H1 (cell line): ENCODE results near the gene CABP2. TPM values are rescaled to one million over a fixed set of nuclear protein-coding genes. Genes with fewer than 3 reads are reported as not detected.

Experiments
- CTCF ChIA-PET: fragments of 300-600 bp; sonication (Branson Sonifier 250); formaldehyde crosslinking; loops from one replicate; lab custom pipeline; 2021; ENCODE audit not compliant: partially characterized antibody; lab: Charles Lee
- POLR2A ChIA-PET: fragments of 300-600 bp; sonication (Branson Sonifier 250); formaldehyde crosslinking; loops from one replicate; lab custom pipeline; 2021; ENCODE audit warnings: inconsistent platforms; ENCODE audit not compliant: partially characterized antibody; lab: Charles Lee
- DNase-seq, 2 experiments: peaks; one replicate each; pipeline versions ENCODE4 v3.0.0 to v3.0.0-alpha.2; 2010 to 2022; ENCODE audit warnings: low spot score in 2 of 2, low read depth in 1 of 2, mixed read lengths in 1 of 2
- FAIRE-seq: peaks from 2 replicates; lab custom pipeline; 2011; peaks lifted over from hg19 to GRCh38; lab: Jason Lieb, UNC
- H2AFZ ChIP-seq: 2 replicates; pipeline ENCODE4 v1.8.1; 2012; ENCODE audit warnings: low read length, inconsistent platforms
- H2AK5ac ChIP-seq: 2 replicates; pipeline ENCODE4 v1.6.1; 2013; ENCODE audit warnings: low read depth, low read length
- H2BK120ac ChIP-seq: replicated peaks from 2 replicates; pipeline ENCODE3; 2013; ENCODE audit warnings: low read depth, low read length, inconsistent platforms
- H2BK12ac ChIP-seq: 2 replicates; pipeline ENCODE4 v1.6.1; 2013; ENCODE audit warnings: low read depth, low read length
- H2BK15ac ChIP-seq: 2 replicates; pipeline ENCODE4 v1.6.1; 2013; ENCODE audit warnings: low read length
- H2BK20ac ChIP-seq: 2 replicates; pipeline ENCODE4 v1.6.1; 2013; ENCODE audit warnings: low read length
- H2BK5ac ChIP-seq: 2 replicates; pipeline ENCODE4 v1.6.1; 2013; ENCODE audit warnings: low read depth, low read length
- H3K14ac ChIP-seq: 2 replicates; pipeline ENCODE4 v1.6.1; 2013; ENCODE audit warnings: inconsistent platforms; ENCODE audit not compliant: insufficient read length
- H3K18ac ChIP-seq: 2 replicates; pipeline ENCODE4 v1.6.1; 2013; ENCODE audit warnings: low read length; ENCODE audit errors: extremely low read depth
- H3K23ac ChIP-seq: 2 replicates; pipeline ENCODE4 v1.6.1; 2013; ENCODE audit warnings: inconsistent platforms; ENCODE audit not compliant: insufficient read length
- H3K23me2 ChIP-seq: 2 replicates; pipeline ENCODE4 v1.6.1; 2013; ENCODE audit warnings: low read depth, low read length
- H3K27ac ChIP-seq: 2 replicates; pipeline ENCODE4 v1.6.1; 2011; ENCODE audit warnings: low read depth, low read length, inconsistent platforms
- H3K27me3 ChIP-seq, 4 experiments: replicated peaks in 1 of 4; 1 replicate in 1 of 4; 2 replicates in 3 of 4; pipeline versions ENCODE4 v1.6.1 to v1.8.1; 2011 to 2013; ENCODE audit warnings: low read length in 3 of 4, mild to moderate bottlenecking in 3 of 4, inconsistent platforms in 2 of 4, mixed read lengths in 2 of 4, moderate library complexity in 1 of 4; ENCODE audit not compliant: control insufficient read depth in 3 of 4, insufficient read depth in 3 of 4; ENCODE audit errors: extremely low read depth in 1 of 4
- H3K36me3 ChIP-seq, 4 experiments: 2 replicates each; pipeline versions ENCODE4 v1.6.1 to v1.8.1; 2011 to 2013; ENCODE audit warnings: mild to moderate bottlenecking in 4 of 4, low read length in 3 of 4, moderate library complexity in 2 of 4, control low read depth in 1 of 4, inconsistent platforms in 1 of 4; ENCODE audit not compliant: insufficient read depth in 4 of 4, control insufficient read depth in 2 of 4
- H3K4ac ChIP-seq: replicated peaks from 2 replicates; pipeline ENCODE3; 2013; ENCODE audit warnings: low read length, low read depth, mixed read lengths, inconsistent platforms; ENCODE audit not compliant: insufficient read length
- H3K4me1 ChIP-seq, 4 experiments: replicated peaks in 1 of 4; 1 replicate in 1 of 4; 2 replicates in 3 of 4; pipeline versions ENCODE4 v1.6.1 to v1.8.1; 2011 to 2013; ENCODE audit warnings: low read length in 3 of 4, inconsistent platforms in 2 of 4, mixed read lengths in 1 of 4; ENCODE audit not compliant: insufficient read depth in 4 of 4, control insufficient read depth in 3 of 4
- H3K4me2 ChIP-seq, 2 experiments: 2 replicates each; pipeline versions ENCODE4 v1.6.1 to v1.8.1; 2011 to 2013; ENCODE audit warnings: low read depth in 2 of 2, low read length in 2 of 2, control low read depth in 1 of 2, inconsistent platforms in 1 of 2, mild to moderate bottlenecking in 1 of 2; ENCODE audit not compliant: insufficient read depth in 1 of 2
- H3K4me3 ChIP-seq, 4 experiments: fragments of 200-600, 300-600 bp in 1 of 4; sonication (generic), shearing (Covaris generic), sonication (Bioruptor Twin) in 1 of 4; 2 replicates each; pipeline versions ENCODE4 v1.5.1 to v1.8.1; 2011 to 2016; ENCODE audit warnings: low read length in 4 of 4, low read depth in 3 of 4, control low read depth in 2 of 4, inconsistent platforms in 2 of 4, mild to moderate bottlenecking in 2 of 4, mixed read lengths in 1 of 4, moderate library complexity in 1 of 4; ENCODE audit not compliant: insufficient read depth in 2 of 4; ENCODE audit errors: extremely low read depth in 1 of 4
- H3K56ac ChIP-seq: replicated peaks from 2 replicates; pipeline ENCODE3; 2013; ENCODE audit warnings: low read depth, mild to moderate bottlenecking, mixed read lengths, low read length, inconsistent platforms; ENCODE audit not compliant: insufficient read length
- H3K79me1 ChIP-seq: 2 replicates; pipeline ENCODE4 v1.6.1; 2013; ENCODE audit warnings: low read depth, low read length, control low read depth
- H3K79me2 ChIP-seq, 2 experiments: 2 replicates each; pipeline versions ENCODE4 v1.6.1 to v1.8.1; 2012 to 2013; ENCODE audit warnings: low read length in 2 of 2, mild to moderate bottlenecking in 2 of 2, inconsistent platforms in 1 of 2; ENCODE audit not compliant: insufficient read depth in 2 of 2, control insufficient read depth in 1 of 2
- H3K9ac ChIP-seq, 4 experiments: replicated peaks in 1 of 4; 1 replicate in 1 of 4; 2 replicates in 3 of 4; pipeline versions ENCODE4 v1.6.1 to v1.8.1; 2011 to 2013; ENCODE audit warnings: low read depth in 3 of 4, low read length in 3 of 4, control low read depth in 2 of 4, mild to moderate bottlenecking in 2 of 4, moderate library complexity in 2 of 4, inconsistent platforms in 1 of 4; ENCODE audit errors: extremely low read depth in 1 of 4
- H3K9me3 ChIP-seq, 2 experiments: 2 replicates each; pipeline versions ENCODE4 v1.6.1 to v1.8.1; 2012 to 2013; ENCODE audit warnings: mild to moderate bottlenecking in 2 of 2, moderate library complexity in 2 of 2, control low read depth in 1 of 2, inconsistent platforms in 1 of 2, low read depth in 1 of 2, low read length in 1 of 2, mixed read lengths in 1 of 2; ENCODE audit not compliant: insufficient read depth in 2 of 2
- H4K20me1 ChIP-seq, 2 experiments: replicated peaks in 1 of 2; 2 replicates each; pipeline versions ENCODE3 to v1.8.1; 2011 to 2013; ENCODE audit warnings: inconsistent platforms in 2 of 2, low read length in 2 of 2, mild to moderate bottlenecking in 1 of 2; ENCODE audit not compliant: insufficient read depth in 2 of 2, control insufficient read depth in 1 of 2
- H4K5ac ChIP-seq: 2 replicates; pipeline ENCODE4 v1.6.1; 2013; ENCODE audit warnings: low read length, low read depth, mixed read lengths, inconsistent platforms; ENCODE audit not compliant: insufficient read length
- H4K8ac ChIP-seq: 2 replicates; pipeline ENCODE4 v1.8.0; 2013; ENCODE audit warnings: mild to moderate bottlenecking, moderate library complexity, low read length, inconsistent platforms; ENCODE audit not compliant: insufficient read depth; ENCODE audit errors: extremely low read depth
- H4K91ac ChIP-seq: replicated peaks from 2 replicates; pipeline ENCODE3; 2013; ENCODE audit warnings: low read length, mixed read lengths, inconsistent platforms; ENCODE audit not compliant: insufficient read length
- PHF8 ChIP-seq: fragments of 200-600 bp; sonication (generic); conservative IDR thresholded peaks from 2 replicates; pipeline ENCODE4 v1.7.1; 2012; ENCODE audit warnings: low read depth, mild to moderate bottlenecking, inconsistent platforms, low read length, moderate library complexity
- RBBP5 ChIP-seq: IDR thresholded peaks from 2 replicates; pipeline ENCODE4 v1.7.1; 2012; ENCODE audit warnings: low read depth, mild to moderate bottlenecking, inconsistent platforms, low read length, moderate library complexity, borderline replicate concordance
- SIRT6 ChIP-seq: IDR thresholded peaks from one replicate; pipeline ENCODE4 v1.7.1; 2012; ENCODE audit warnings: low read length, inconsistent platforms
- SIX5 ChIP-seq: IDR thresholded peaks from 2 replicates; pipeline ENCODE4 v1.6.1; 2011; ENCODE audit warnings: mild to moderate bottlenecking, low read depth, low read length
- WGBS, 2 experiments: shearing (Covaris generic) in 1 of 2; methylation state at CpG; one replicate each; pipeline versions ENCODE4 v1.1.6 to v1.1.7; 2013 to 2015; ENCODE audit warnings: low lambda C conversion rate in 2 of 2, mixed read lengths in 2 of 2, inconsistent platforms in 1 of 2, low coverage in 1 of 2, missing lambda C conversion rate in 1 of 2; ENCODE audit not compliant: insufficient replicate concordance in 2 of 2, insufficient coverage in 1 of 2, insufficient read length in 1 of 2; ENCODE audit errors: extremely low coverage in 1 of 2, missing lambda C conversion rate in 1 of 2; 5-methylcytosine and 5-hydroxymethylcytosine counted together
- polyA plus RNA-seq, 7 experiments: library from polyadenylated mRNA; depleted of rRNA in 3 of 7; stranded (reverse) in 5 of 7; unstranded in 2 of 7; fragments of >200 nt in 5 of 7; fragments of 200-250 nt in 2 of 7; gene quantifications; 1 replicate in 5 of 7; 2 replicates in 1 of 7; 4 replicates in 1 of 7; pipeline versions ENCODE4 v1.2.1 to v1.2.3, GENCODE V29; 2011 to 2013; ENCODE audit warnings: missing spikeins in 2 of 7, mixed read lengths in 2 of 7
- total RNA-seq: library from RNA; stranded (reverse); fragmentation: NEBNext Ultra II Directional; extraction: Animal tissue kit (Norgen Biotek cat#: 25700); gene quantifications from 2 replicates; pipeline ENCODE4 v1.2.1, GENCODE V29; 2021

Gene CABP2
- total and polyA plus RNA-seq, 2 of the 8 experiments (the other 6 are each of a cell fraction or from before 2014, with no cell fraction given), result not detected

GRCh38 chr11:67493548-67494370, 29.5 kb downstream of the CABP2 start:
- Histone ChIP-seq H4K8ac (no peak overlapping the region), H3K79me2 (no peaks in the 10 kb centered on the region), H3K4me1 (peaks cover 0 to 10% (median 0%) of the 10 kb centered on the region in 4 experiments; a peak in 2 of 7 replicates), H3K27ac (no peak overlapping the region), H4K91ac (no peak overlapping the region), H2BK5ac (no peak overlapping the region), H2BK20ac (no peak overlapping the region), H3K4me3 (no peak overlapping the region), H2BK12ac (no peak overlapping the region), H2AK5ac (no peak overlapping the region), H3K56ac (no peak overlapping the region), H3K79me1 (no peaks in the 10 kb centered on the region), H4K5ac (no peak overlapping the region), H3K9me3 (no peaks in the 10 kb centered on the region), H3K23ac (no peak overlapping the region), H3K4ac (no peak overlapping the region), H2AFZ (no peak overlapping the region), H3K36me3 (peaks cover 2 to 25% (median 13%) of the 10 kb centered on the region in 4 experiments; a peak in 6 of 8 replicates), H2BK120ac (no peak overlapping the region), H3K14ac (no peak overlapping the region), H3K23me2 (no peaks in the 10 kb centered on the region), H2BK15ac (no peak overlapping the region), H3K27me3 (no peaks in the 10 kb centered on the region; a peak in 1 of 7 replicates), H4K20me1 (peaks cover 0 to 14% of the 10 kb centered on the region in 2 experiments), H3K9ac (no peak overlapping the region), H3K18ac (no peak overlapping the region), H3K4me2 (no peak overlapping the region)
- FAIRE-seq, result no peak
- CTCF ChIA-PET, result interaction anchor here (0.6 to 1.1 kb wide), 4 partner anchors 9 to 119 kb away, joined by 3 to 4 read pairs (median 3); no protein-coding TSS in a partner anchor
- TF ChIP-seq PHF8 (no peak), SIRT6 (no peak), SIX5 (no peak), RBBP5 (no peak)
- DNase-seq, result no peak
- 95% methylated on average over 43 of the region's 65 CpGs; no CpG with 5 or more reads in 1 of the 2 experiments for WGBS, 2 experiments
- POLR2A ChIA-PET, result interaction anchor here (1.0 to 1.9 kb wide), 6 partner anchors 25 to 90 kb away, joined by 3 to 5 read pairs (median 4); partner anchors contain the start of genes TBC1D10C and TMEM134
